ENCODE data around the gene ZNF200.
"Not testable (repeated sequence)": the region's sequence is repeated elsewhere in the genome, so short reads cannot be mapped to it uniquely, and the experiment has no call there.

ZNF200 gene

GRCh38 chr16:3212006-3212405, 23.0 kb downstream of the ZNF200 start:
- Mint-ChIP-seq H3K4me3 (no peak overlapping the region), H3K4me1 (peaks cover 32% of the 10 kb centered on the region), H3K27ac (ENCODE audit: low read depth) (peak overlapping the region; percentile 44), H3K27me3 (no peaks in the 10 kb centered on the region), H3K36me3 (ENCODE audit: insufficient read depth) (peaks cover 11% of the 10 kb centered on the region), H3K9me3 (no peaks in the 10 kb centered on the region)
- ATAC-seq (replicated peaks; ENCODE audit: extremely low read depth, poor library complexity, severe bottlenecking): no peak
- no peak for DNase-seq (ENCODE audit: low spot score in 2 of 2)

DNA sequence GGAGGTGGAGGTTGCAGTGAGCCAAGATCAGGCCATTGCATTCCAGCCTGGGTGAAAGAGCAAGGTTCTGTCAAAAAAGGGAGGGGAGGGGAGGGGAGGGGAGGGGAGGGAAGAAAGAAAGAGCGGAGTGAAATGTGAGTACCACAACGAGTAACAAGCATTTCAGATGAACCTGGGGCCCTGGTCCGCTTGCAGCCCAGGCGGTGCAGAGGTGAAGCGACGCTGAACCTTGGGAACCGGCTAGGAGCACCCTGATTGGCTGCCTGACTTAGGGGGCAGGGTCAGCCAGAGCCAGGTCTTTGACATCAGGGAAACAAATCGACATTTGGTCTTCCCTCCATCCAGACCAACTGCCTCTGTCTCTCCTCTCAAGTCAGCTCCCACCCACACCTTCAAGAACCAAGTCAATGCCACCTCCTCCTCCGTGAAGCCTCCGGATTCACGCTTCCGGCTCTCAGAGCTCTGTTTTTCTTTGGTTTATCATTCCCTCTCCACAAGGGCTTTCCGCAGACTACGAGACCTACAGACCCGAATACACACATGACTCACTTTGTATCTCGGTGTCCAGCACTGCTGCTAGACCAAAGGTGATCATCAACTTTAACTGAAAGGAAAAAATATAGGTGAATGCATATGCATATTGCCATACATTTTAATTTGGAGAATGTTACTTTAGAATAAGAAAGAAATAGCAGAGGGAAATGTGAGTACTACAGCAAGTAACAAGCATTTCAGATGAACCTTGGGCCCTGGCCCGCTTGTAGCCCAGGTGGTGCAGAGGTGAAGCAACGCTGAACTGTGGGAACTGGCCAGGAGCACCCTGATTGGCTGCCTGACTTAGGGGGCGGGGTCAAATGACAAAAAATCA, 27.6 kb downstream of the ZNF200 start:
- no peak overlapping the region for H3K4me3 Mint-ChIP-seq
- peaks cover 17% of the 10 kb centered on the region for H3K27me3 Mint-ChIP-seq
- DNase-seq (ENCODE audit: low spot score in 2 of 2) (no peak), ATAC-seq (replicated peaks; ENCODE audit: extremely low read depth, poor library complexity, severe bottlenecking) (no peak)
- H3K9me3 Mint-ChIP-seq: peaks cover 4% of the 10 kb centered on the region
- H3K36me3 Mint-ChIP-seq (ENCODE audit: insufficient read depth): no peaks in the 10 kb centered on the region
- no peak overlapping the region for H3K27ac Mint-ChIP-seq (ENCODE audit: low read depth)
- H3K4me1 Mint-ChIP-seq: peaks cover 6% of the 10 kb centered on the region

DNA sequence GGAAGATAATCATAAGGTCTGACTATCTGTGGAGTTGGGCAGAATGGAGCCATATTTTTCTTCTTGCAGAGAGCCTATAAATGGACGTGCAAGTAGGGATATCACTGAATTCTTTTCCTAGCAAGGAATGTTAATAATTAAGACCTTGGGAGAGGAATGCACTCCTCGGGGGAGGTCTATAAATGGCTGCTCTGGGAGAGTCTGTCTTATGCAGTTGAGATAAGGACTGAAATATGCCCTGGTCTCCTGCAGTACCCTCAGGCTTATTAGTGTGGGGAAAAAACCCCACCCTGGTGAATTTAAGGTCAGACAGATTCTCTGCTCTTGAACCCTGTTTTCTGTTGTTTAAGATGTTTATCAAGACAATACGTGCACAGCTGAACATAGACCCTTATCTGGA, 29.0 kb downstream of the ZNF200 start:
- ATAC-seq (replicated peaks; ENCODE audit: extremely low read depth, poor library complexity, severe bottlenecking); H3K4me1 Mint-ChIP-seq; H3K36me3 Mint-ChIP-seq (ENCODE audit: insufficient read depth): not testable (repeated sequence)

DNA sequence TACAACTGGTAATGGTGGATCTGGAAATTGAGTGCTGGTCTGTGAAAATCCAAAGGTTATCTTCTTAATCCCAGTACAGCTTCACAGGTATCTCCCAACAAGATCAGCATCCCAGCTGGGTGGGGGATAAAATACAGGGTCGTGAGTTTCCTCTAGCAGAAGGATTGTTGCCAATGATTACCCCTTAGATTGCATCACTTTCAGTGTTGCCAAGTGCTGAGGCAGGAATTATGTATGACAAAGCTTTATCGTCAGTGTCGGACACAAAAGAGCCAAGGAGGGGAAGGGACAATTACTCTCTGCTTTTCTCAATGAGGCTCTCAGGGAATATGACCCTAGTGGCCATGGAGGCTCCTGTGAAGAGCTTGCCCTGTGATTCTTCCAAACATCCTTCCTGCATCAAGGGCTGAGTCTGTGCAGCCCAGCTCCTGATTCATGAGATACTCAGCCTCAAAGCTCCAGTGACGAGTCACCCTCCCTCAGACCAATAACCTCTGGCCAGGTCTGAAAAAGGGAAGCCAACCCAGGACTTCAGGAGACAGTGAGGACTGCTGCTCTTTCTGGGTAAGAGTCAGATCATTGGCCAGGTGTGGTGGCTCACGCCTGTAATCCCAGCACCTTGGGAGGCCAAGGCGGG, 31.9 kb downstream of the ZNF200 start:
- no peaks in the 10 kb centered on the region for H3K36me3 Mint-ChIP-seq (ENCODE audit: insufficient read depth)
- no peaks in the 10 kb centered on the region for H3K4me1 Mint-ChIP-seq
- ATAC-seq (replicated peaks; ENCODE audit: extremely low read depth, poor library complexity, severe bottlenecking) (no peak), DNase-seq (ENCODE audit: low spot score in 2 of 2) (no peak)
- no peak overlapping the region for H3K4me3 Mint-ChIP-seq
- H3K27me3 Mint-ChIP-seq: peaks cover 17% of the 10 kb centered on the region
- H3K9me3 Mint-ChIP-seq: peaks cover 4% of the 10 kb centered on the region
- H3K27ac Mint-ChIP-seq (ENCODE audit: low read depth): no peak overlapping the region

More for the DNA sequence above, 29.0 kb downstream of the ZNF200 start:
- DNase-seq (ENCODE audit: low spot score in 2 of 2); H3K27ac Mint-ChIP-seq (ENCODE audit: low read depth); H3K4me3 Mint-ChIP-seq; H3K9me3 Mint-ChIP-seq: not testable (repeated sequence)
- peaks cover 17% of the 10 kb centered on the region for H3K27me3 Mint-ChIP-seq

- DNase-seq (ENCODE audit: low spot score in 2 of 2): no peak
- Mint-ChIP-seq H3K4me1 (no peaks in the 10 kb centered on the region), H3K27me3 (peaks cover 21% of the 10 kb centered on the region), H3K36me3 (ENCODE audit: insufficient read depth) (no peaks in the 10 kb centered on the region), H3K9me3 (no peaks in the 10 kb centered on the region), H3K4me3 (no peak overlapping the region), H3K27ac (ENCODE audit: low read depth) (no peak overlapping the region)
- no peak for ATAC-seq (replicated peaks; ENCODE audit: extremely low read depth, poor library complexity, severe bottlenecking)
Measured at GRCh38 chr16:3198334-3199072, 36.5 kb downstream of the ZNF200 start.

DNA sequence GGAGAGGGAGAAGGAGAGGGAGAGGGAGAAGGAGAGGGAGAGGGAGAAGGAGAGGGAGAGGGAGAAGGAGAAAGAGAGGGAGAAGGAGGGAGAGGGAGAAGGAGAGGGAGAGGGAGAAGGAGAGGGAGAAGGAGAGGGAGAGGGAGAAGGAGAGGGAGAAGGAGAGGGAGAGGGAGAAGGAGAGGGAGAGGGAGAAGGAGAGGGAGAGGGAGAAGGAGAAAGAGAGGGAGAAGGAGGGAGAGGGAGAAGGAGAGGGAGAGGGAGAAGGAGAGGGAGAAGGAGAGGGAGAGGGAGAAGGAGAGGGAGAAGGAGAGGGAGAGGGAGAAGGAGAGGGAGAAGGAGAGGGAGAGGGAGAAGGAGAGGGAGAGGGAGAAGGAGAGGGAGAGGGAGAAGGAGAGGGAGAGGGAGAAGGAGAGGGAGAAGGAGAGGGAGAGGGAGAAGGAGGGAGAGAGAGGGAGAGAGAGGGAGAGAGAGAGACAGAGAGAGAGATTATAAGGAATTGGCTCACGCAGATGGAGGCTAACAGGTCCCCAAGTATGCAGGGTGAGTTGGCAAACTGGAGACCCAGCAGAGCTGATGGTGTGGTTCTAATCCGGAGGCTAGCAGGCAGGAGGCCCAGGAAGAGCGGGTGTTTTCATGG, 37.1 kb downstream of the ZNF200 start:
- DNase-seq (ENCODE audit: low spot score in 2 of 2); H3K36me3 Mint-ChIP-seq (ENCODE audit: insufficient read depth); H3K4me3 Mint-ChIP-seq; ATAC-seq (replicated peaks; ENCODE audit: extremely low read depth, poor library complexity, severe bottlenecking); H3K27ac Mint-ChIP-seq (ENCODE audit: low read depth); H3K9me3 Mint-ChIP-seq; H3K4me1 Mint-ChIP-seq: not testable (repeated sequence)
- peaks cover 26% of the 10 kb centered on the region for H3K27me3 Mint-ChIP-seq

DNA sequence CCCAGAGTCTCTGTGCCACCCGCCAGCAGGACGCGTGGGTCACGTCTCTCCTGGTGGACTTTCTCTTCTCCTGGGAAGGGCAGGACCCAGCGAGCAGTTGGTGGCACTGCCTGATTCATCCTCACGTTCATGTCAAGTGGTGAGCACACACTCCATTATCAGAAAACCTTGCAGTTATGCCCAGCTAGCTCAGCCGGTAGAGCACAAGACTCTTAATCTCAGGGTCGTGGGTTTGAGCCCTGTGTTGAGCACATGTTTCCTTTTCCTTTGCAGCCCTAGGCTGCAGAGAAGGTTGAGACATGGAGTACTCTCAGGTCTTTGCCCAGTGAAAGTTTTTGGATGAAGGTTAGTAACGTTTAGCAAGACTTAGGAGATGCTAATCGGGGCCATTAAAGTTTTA, 39.0 kb downstream of the ZNF200 start:
- H3K27me3 Mint-ChIP-seq: peaks cover 38% of the 10 kb centered on the region

GRCh38 chr16:3194792-3195191, 40.2 kb downstream of the ZNF200 start:
- Mint-ChIP-seq H3K4me3 (no peak overlapping the region), H3K36me3 (ENCODE audit: insufficient read depth) (peaks cover 20% of the 10 kb centered on the region), H3K27ac (ENCODE audit: low read depth) (no peak overlapping the region), H3K4me1 (peaks cover 14% of the 10 kb centered on the region), H3K27me3 (peaks cover 50% of the 10 kb centered on the region), H3K9me3 (no peaks in the 10 kb centered on the region)
- no peak for DNase-seq (ENCODE audit: low spot score in 2 of 2)
- no peak for ATAC-seq (replicated peaks; ENCODE audit: extremely low read depth, poor library complexity, severe bottlenecking)

More for the DNA sequence above, 39.0 kb downstream of the ZNF200 start:
- Mint-ChIP-seq H3K27ac (ENCODE audit: low read depth) (no peak overlapping the region), H3K9me3 (no peaks in the 10 kb centered on the region), H3K4me1 (peaks cover 5% of the 10 kb centered on the region), H3K4me3 (no peak overlapping the region), H3K36me3 (ENCODE audit: insufficient read depth) (peaks cover 9% of the 10 kb centered on the region)
- no peak for DNase-seq (ENCODE audit: low spot score in 2 of 2)
- ATAC-seq (replicated peaks; ENCODE audit: extremely low read depth, poor library complexity, severe bottlenecking): no peak

- H3K36me3 Mint-ChIP-seq (ENCODE audit: insufficient read depth): peaks cover 29% of the 10 kb centered on the region
- peaks cover 26% of the 10 kb centered on the region for H3K4me1 Mint-ChIP-seq
- H3K9me3 Mint-ChIP-seq: no peaks in the 10 kb centered on the region
- ATAC-seq (replicated peaks; ENCODE audit: extremely low read depth, poor library complexity, severe bottlenecking) (no peak), DNase-seq (ENCODE audit: low spot score in 2 of 2) (no peak)
- no peak overlapping the region for H3K27ac Mint-ChIP-seq (ENCODE audit: low read depth)
- H3K27me3 Mint-ChIP-seq: peaks cover 59% of the 10 kb centered on the region
- no peak overlapping the region for H3K4me3 Mint-ChIP-seq
Measured at GRCh38 chr16:3193221-3194212, 41.4 kb downstream of the ZNF200 start.

DNA sequence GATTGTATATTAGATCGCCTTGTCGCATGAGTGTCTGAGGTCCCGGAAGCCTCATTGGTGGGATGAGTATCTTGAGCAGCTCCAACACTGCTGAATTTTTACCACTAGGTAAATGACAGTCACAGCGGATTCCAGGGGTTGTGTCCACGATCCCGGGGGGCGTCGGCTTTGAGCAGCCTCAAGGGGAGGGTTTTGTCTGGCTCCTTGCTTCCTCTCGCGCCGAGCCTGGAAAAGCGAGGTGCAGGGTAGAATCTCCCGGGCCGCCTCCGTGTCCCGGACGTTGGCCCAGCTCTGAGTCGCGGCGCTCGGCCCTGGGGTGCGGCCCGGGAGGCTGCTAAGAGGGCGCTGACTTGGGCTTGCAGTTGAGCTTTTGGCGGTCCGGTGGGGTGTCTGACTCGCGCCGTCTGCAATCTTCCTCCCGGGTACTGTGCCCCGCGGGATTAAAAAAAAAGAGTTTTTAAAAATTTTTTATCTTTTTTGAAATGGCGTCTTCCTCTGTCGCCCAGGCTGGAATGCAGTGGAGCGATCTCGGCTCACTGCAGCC, 42.4 kb downstream of the ZNF200 start:
- Mint-ChIP-seq H3K4me3 (no peak overlapping the region), H3K9me3 (peaks cover 5% of the 10 kb centered on the region), H3K27ac (ENCODE audit: low read depth) (no peak overlapping the region), H3K36me3 (ENCODE audit: insufficient read depth) (peaks cover 37% of the 10 kb centered on the region), H3K4me1 (peaks cover 35% of the 10 kb centered on the region), H3K27me3 (peaks cover 69% of the 10 kb centered on the region)
- DNase-seq (ENCODE audit: low spot score in 2 of 2): no peak
- no peak for ATAC-seq (replicated peaks; ENCODE audit: extremely low read depth, poor library complexity, severe bottlenecking)

GRCh38 chr16:3190949-3191353, 44.0 kb downstream of the ZNF200 start:
- H3K9me3 Mint-ChIP-seq: peaks cover 5% of the 10 kb centered on the region
- H3K4me3 Mint-ChIP-seq: peak overlapping the region; percentile 77
- peaks cover 83% of the 10 kb centered on the region for H3K27me3 Mint-ChIP-seq
- DNase-seq (ENCODE audit: low spot score in 2 of 2): no peak
- peak; percentile 24 for ATAC-seq (replicated peaks; ENCODE audit: extremely low read depth, poor library complexity, severe bottlenecking)
- peak overlapping the region; percentile 25 for H3K27ac Mint-ChIP-seq (ENCODE audit: low read depth)
- H3K36me3 Mint-ChIP-seq (ENCODE audit: insufficient read depth): peaks cover 40% of the 10 kb centered on the region
- H3K4me1 Mint-ChIP-seq: peaks cover 40% of the 10 kb centered on the region
